Right lobe of liver (tissue), 6 donors: ENCODE results near the gene RNASEH2C. TPM values are rescaled to one million over a fixed set of nuclear protein-coding genes. Genes with fewer than 3 reads are reported as not detected.
A peak's percentile ranks its signal among the peaks of the same experiment; 100 is the strongest.
"Not testable (repeated sequence)": the region's sequence is repeated elsewhere in the genome, so short reads cannot be mapped to it uniquely, and the experiment has no call there.

Experiments used
- ATAC-seq, 4 donors: fragments of 200-7000 bp; cut with Tn5 transposase; one replicate each; pipeline ENCODE4 v1.9.1; 2020; ENCODE audit warnings: mild to moderate bottlenecking in 4 of 4, moderate library complexity in 4 of 4
- DNase-seq, 3 donors: peaks; one replicate each; pipeline ENCODE4 v3.0.0-alpha.2; 2020
- H3K27ac ChIP-seq, 3 donors: fragments of 200-600 bp; one replicate each; pipeline ENCODE4 v1.8.0; 2022
- H3K27me3 ChIP-seq, 2 donors: fragments of 200-600 bp; one replicate each; pipeline ENCODE4 v1.8.0; 2022
- H3K36me3 ChIP-seq, 4 donors: fragments of 200-600 bp; sonication (generic) in 1 of 4; one replicate each; pipeline versions ENCODE4 v1.5.1 to v1.8.0; 2017 to 2022; ENCODE audit warnings: control low read depth in 1 of 4
- H3K4me1 ChIP-seq, 4 donors: fragments of 200-600 bp; sonication (generic) in 1 of 4; one replicate each; pipeline versions ENCODE4 v1.5.1 to v1.8.0; 2017 to 2022; ENCODE audit warnings: control low read depth in 1 of 4
- H3K4me3 ChIP-seq, 3 donors: fragments of 200-600 bp; one replicate each; pipeline ENCODE4 v1.8.0; 2022
- H3K9me3 ChIP-seq, 4 donors: fragments of 200-600 bp; sonication (generic) in 1 of 4; one replicate each; pipeline versions ENCODE4 v1.5.1 to v1.8.0; 2017 to 2022; ENCODE audit warnings: control low read depth in 1 of 4
- CTCF ChIP-seq, 4 donors: fragments of 200-600 bp in 3 of 4; fragments of 450-650 bp in 1 of 4; IDR thresholded peaks; one replicate each; pipeline versions ENCODE4 v1.5.1 to v1.8.0; 2016 to 2022; ENCODE audit warnings: antibody characterized with exemption in 4 of 4, mild to moderate bottlenecking in 2 of 4
- POLR2A ChIP-seq: fragments of 450-650 bp; IDR thresholded peaks from one replicate; pipeline ENCODE4 v1.6.1; 2017; ENCODE audit warnings: antibody characterized with exemption, mild to moderate bottlenecking
- WGBS: methylation state at CpG from one replicate; pipeline ENCODE4 v1.1.6; 2018; ENCODE audit warnings: low coverage, low lambda C conversion rate; ENCODE audit not compliant: insufficient coverage; ENCODE audit errors: missing lambda C conversion rate; 5-methylcytosine and 5-hydroxymethylcytosine counted together
- intact Hi-C, 2 donors: fragments of 100-400 bp; cut with DNase I; formaldehyde crosslinking; loops; one replicate each; pipeline versions ENCODE4 v1.11.2 to v1.14.1; 2022
- total RNA-seq, 6 experiments: library from RNA; depleted of rRNA in 2 of 6; stranded (reverse); fragments of >200 nt in 2 of 6; fragmentation: NEBNext Ultra II Directional in 3 of 6; extraction: Animal tissue kit (Norgen Biotek cat#: 25700) in 3 of 6; gene quantifications; one replicate each; pipeline versions ENCODE4 v1.1.0 to v1.2.4, GENCODE V29; 2016 to 2023
- donor health status: DM: no; HTN: yes; CAD: no.
- donor health status: DM: no; HTN: no; CAD: no.
- donor health status: DM: no; HTN: no; CAD: no.
- donor health status: DM: no; HTN: yes; CAD: no.
- donor health status: DM: no; HTN: yes; CAD: no.

RNASEH2C gene
- total RNA-seq, 6 experiments from 2014 or later: 16.8 to 39.1 (median 26.1) TPM

GRCh38 chr11:65711785-65712632 lies 8.6 kb downstream of the RNASEH2C start, which contains the start of gene KAT5:
Gene KAT5 (plus strand): TSS chr11:65712252. CDS start chr11:65712268, 16 bp downstream.
- DNase-seq (peak; percentile 97 to 98 (median 98)), ATAC-seq (peak; percentile 88 to 92 (median 90))
- Histone ChIP-seq H3K27ac (peak within 1 kb of the TSS; percentile 97 to 98 (median 97)), H3K9me3 (no peaks in the 10 kb centered on the region), H3K4me3 (peak within 1 kb of the TSS; percentile 62 to 73 (median 70)), H3K4me1 (peaks cover 0 to 16% (median 1%) of the 10 kb centered on the region in 4 donors), H3K27me3 (no peaks in the 10 kb centered on the region), H3K36me3 (peaks cover 2 to 37% (median 18%) of the 10 kb centered on the region in 4 donors)
- intact Hi-C loops: loop anchor here (5.0 to 10.0 kb wide), 2 partner anchors 103 to 105 kb away; no protein-coding TSS in a partner anchor
- TF ChIP-seq CTCF (IDR thresholded peaks at IDR 0.05) (peak; percentile 94 to 99 (median 96)), POLR2A (peak; percentile 80)
- 0% methylated on average over 49 of the region's 65 CpGs for WGBS

- 73% methylated on average over 2 of the region's 3 CpGs for whole genome bisulfite sequencing
- intact Hi-C loops: loop anchor here (5.0 to 10.0 kb wide), 2 partner anchors 104 to 107 kb away; no protein-coding TSS in a partner anchor
- TF ChIP-seq CTCF (IDR thresholded peaks at IDR 0.05) (no peak), POLR2A (no peak)
- Histone ChIP-seq H3K27ac (no peak overlapping the region), H3K4me3 (no peak overlapping the region), H3K4me1 (peaks cover 0 to 16% (median 1%) of the 10 kb centered on the region in 4 donors), H3K36me3 (peaks cover 2 to 21% (median 12%) of the 10 kb centered on the region in 4 donors), H3K27me3 (no peaks in the 10 kb centered on the region), H3K9me3 (no peaks in the 10 kb centered on the region)
- ATAC-seq: no peak
- no peak for DNase-seq
Measured at GRCh38 chr11:65710421-65710820, 10.2 kb downstream of the RNASEH2C start.

GRCh38 chr11:65709661-65710060 lies 10.9 kb downstream of the RNASEH2C start:
- DNase-seq: no peak
- Histone ChIP-seq H3K9me3 (no peaks in the 10 kb centered on the region), H3K4me1 (peaks cover 0 to 16% (median 1%) of the 10 kb centered on the region in 4 donors), H3K27me3 (no peaks in the 10 kb centered on the region), H3K36me3 (peaks cover 2 to 13% (median 6%) of the 10 kb centered on the region in 4 donors), H3K27ac (no peak overlapping the region), H3K4me3 (no peak overlapping the region)
- intact Hi-C loops: loop anchor here (5.0 to 10.0 kb wide), 3 partner anchors 85 to 108 kb away; no protein-coding TSS in a partner anchor
- WGBS: 80% methylated on average over 8 of the region's 8 CpGs
- no peak for TF ChIP-seq CTCF (IDR thresholded peaks at IDR 0.05)
- TF ChIP-seq POLR2A: no peak
- ATAC-seq: no peak

GRCh38 chr11:65708451-65708850 lies 12.1 kb downstream of the RNASEH2C start:
- 84% methylated on average over 3 of the region's 5 CpGs for WGBS
- H3K9me3 ChIP-seq: no peaks in the 10 kb centered on the region
- H3K4me1 ChIP-seq: peaks cover 0 to 16% (median 1%) of the 10 kb centered on the region in 4 donors
- no peaks in the 10 kb centered on the region for H3K27me3 ChIP-seq
- no peak overlapping the region for H3K4me3 ChIP-seq
- ATAC-seq (no peak), DNase-seq (no peak)
- TF ChIP-seq POLR2A: no peak
- no peak for TF ChIP-seq CTCF (IDR thresholded peaks at IDR 0.05)
- intact Hi-C loops: loop anchor here in 1 of 2 donors (10.0 kb wide), 1 partner anchor 84 kb away; no protein-coding TSS in a partner anchor
- H3K36me3 ChIP-seq: peaks cover 0 to 3% (median 1%) of the 10 kb centered on the region in 4 donors
- H3K27ac ChIP-seq: no peak overlapping the region

GRCh38 chr11:65707002-65707401 lies 13.6 kb downstream of the RNASEH2C start:
- 83% methylated on average over 10 of the region's 12 CpGs for WGBS
- H3K9me3 ChIP-seq, DNase-seq, H3K27ac ChIP-seq, H3K4me3 ChIP-seq, H3K27me3 ChIP-seq, H3K36me3 ChIP-seq, ATAC-seq, H3K4me1 ChIP-seq: not testable (repeated sequence)
- intact Hi-C loops: loop anchor here in 1 of 2 donors (10.0 kb wide), 1 partner anchor 82 kb away; no protein-coding TSS in a partner anchor
